HG03520 (cell line): ENCODE measurements around the gene CDC14B.
A peak's percentile ranks its signal among the peaks of the same experiment; 100 is the strongest.

Experiments used
- ATAC-seq: cut with Tn5 transposase; IDR thresholded peaks from one replicate; pipeline ENCODE4 v1.9.1; 2021; ENCODE audit warnings: mild to moderate bottlenecking, moderate library complexity; ENCODE audit not compliant: unreplicated experiment

The CDC14B gene

GRCh38 chr9:96487029-96487396 is 132.6 kb downstream of the CDC14B start:
- no peak for ATAC-seq

GRCh38 chr9:96486386-96487028 is 133.1 kb downstream of the CDC14B start:
- no peak for ATAC-seq

GRCh38 chr9:96485280-96485679 is 134.4 kb downstream of the CDC14B start:
- ATAC-seq: no peak

- ATAC-seq: peak; percentile 91
Observed at GRCh38 chr9:96484521-96484931, 135.1 kb downstream of the CDC14B start.

GRCh38 chr9:96483733-96484390 is 135.8 kb downstream of the CDC14B start:
- no peak for ATAC-seq

- ATAC-seq: no peak
Observed at GRCh38 chr9:96483197-96483596, 136.4 kb downstream of the CDC14B start.

GRCh38 chr9:96482476-96482875 is 137.2 kb downstream of the CDC14B start:
- no peak for ATAC-seq

- ATAC-seq: no peak
Observed at GRCh38 chr9:96480736-96481135, 138.9 kb downstream of the CDC14B start.

GRCh38 chr9:96478829-96479371 is 140.7 kb downstream of the CDC14B start:
- peak; percentile 76 for ATAC-seq

- ATAC-seq: no peak
Observed at GRCh38 chr9:96476591-96476990, 143.1 kb downstream of the CDC14B start.

- ATAC-seq: no peak
Observed at GRCh38 chr9:96476013-96476412, 143.6 kb downstream of the CDC14B start.

GRCh38 chr9:96467784-96468183 is 151.9 kb downstream of the CDC14B start:
- no peak for ATAC-seq

GRCh38 chr9:96464426-96464825 is 155.2 kb downstream of the CDC14B start:
- ATAC-seq: no peak

GRCh38 chr9:96462541-96462940 is 157.1 kb downstream of the CDC14B start:
- ATAC-seq: no peak

GRCh38 chr9:96461336-96461735 is 158.3 kb downstream of the CDC14B start:
- ATAC-seq: no peak

GRCh38 chr9:96460882-96461281 is 158.8 kb downstream of the CDC14B start:
- ATAC-seq: no peak

- no peak for ATAC-seq
Observed at GRCh38 chr9:96460470-96460869, 159.2 kb downstream of the CDC14B start.

GRCh38 chr9:96459268-96460007 is 160.2 kb downstream of the CDC14B start:
- no peak for ATAC-seq

GRCh38 chr9:96458226-96458625 is 161.4 kb downstream of the CDC14B start:
- no peak for ATAC-seq

GRCh38 chr9:96457266-96457665 is 162.4 kb downstream of the CDC14B start:
- no peak for ATAC-seq

- ATAC-seq: no peak
Observed at GRCh38 chr9:96453625-96454024, 166.0 kb downstream of the CDC14B start.
